Epithelial cell of proximal tubule (primary cell): Measurements from ENCODE around the gene CFTR. TPM values are rescaled to one million over a fixed set of nuclear protein-coding genes. Genes with fewer than 3 reads are reported as not detected.
A peak's percentile ranks its signal among the peaks of the same experiment; 100 is the strongest.

Experiments used
- DNase-seq: peaks from one replicate; pipeline ENCODE4 v3.0.0-alpha.2; 2011; ENCODE audit warnings: low read depth
- H3K4me3 ChIP-seq: 2 replicates; pipeline ENCODE4 v1.5.1; 2011; ENCODE audit warnings: low read depth, mild to moderate bottlenecking, low read length
- total RNA-seq: library from RNA; depleted of rRNA; stranded (reverse); fragments of >200 nt; gene quantifications from 2 replicates; pipeline ENCODE4 v1.2.3, GENCODE V29; 2015
- TF ChIP-seq, protein P1 (sequence below): conservative IDR thresholded peaks from 2 replicates; pipeline ENCODE4 v1.5.1; 2012; ENCODE audit warnings: low read depth, mild to moderate bottlenecking, low read length

The CFTR gene
- total RNA-seq, 1 donor from 2014 or later: 0.98 TPM

- no peak overlapping the region for H3K4me3 ChIP-seq
- TF ChIP-seq, protein P1, sequence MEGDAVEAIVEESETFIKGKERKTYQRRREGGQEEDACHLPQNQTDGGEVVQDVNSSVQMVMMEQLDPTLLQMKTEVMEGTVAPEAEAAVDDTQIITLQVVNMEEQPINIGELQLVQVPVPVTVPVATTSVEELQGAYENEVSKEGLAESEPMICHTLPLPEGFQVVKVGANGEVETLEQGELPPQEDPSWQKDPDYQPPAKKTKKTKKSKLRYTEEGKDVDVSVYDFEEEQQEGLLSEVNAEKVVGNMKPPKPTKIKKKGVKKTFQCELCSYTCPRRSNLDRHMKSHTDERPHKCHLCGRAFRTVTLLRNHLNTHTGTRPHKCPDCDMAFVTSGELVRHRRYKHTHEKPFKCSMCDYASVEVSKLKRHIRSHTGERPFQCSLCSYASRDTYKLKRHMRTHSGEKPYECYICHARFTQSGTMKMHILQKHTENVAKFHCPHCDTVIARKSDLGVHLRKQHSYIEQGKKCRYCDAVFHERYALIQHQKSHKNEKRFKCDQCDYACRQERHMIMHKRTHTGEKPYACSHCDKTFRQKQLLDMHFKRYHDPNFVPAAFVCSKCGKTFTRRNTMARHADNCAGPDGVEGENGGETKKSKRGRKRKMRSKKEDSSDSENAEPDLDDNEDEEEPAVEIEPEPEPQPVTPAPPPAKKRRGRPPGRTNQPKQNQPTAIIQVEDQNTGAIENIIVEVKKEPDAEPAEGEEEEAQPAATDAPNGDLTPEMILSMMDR: no peak
- no peak for DNase-seq
Observed at GRCh38 chr7:117572856-117573620, 93.2 kb downstream of the CFTR start.

GRCh38 chr7:117581424-117581823, 101.6 kb downstream of the CFTR start:
- no peak for DNase-seq
- TF ChIP-seq, protein P1: no peak

GRCh38 chr7:117582219-117582704, 102.4 kb downstream of the CFTR start:
- no peak for DNase-seq
- TF ChIP-seq, protein P1: no peak
- H3K4me3 ChIP-seq: no peak overlapping the region

More at GRCh38 chr7:117581424-117581823, 101.6 kb downstream of the CFTR start:
- H3K4me3 ChIP-seq: no peak overlapping the region

DNA sequence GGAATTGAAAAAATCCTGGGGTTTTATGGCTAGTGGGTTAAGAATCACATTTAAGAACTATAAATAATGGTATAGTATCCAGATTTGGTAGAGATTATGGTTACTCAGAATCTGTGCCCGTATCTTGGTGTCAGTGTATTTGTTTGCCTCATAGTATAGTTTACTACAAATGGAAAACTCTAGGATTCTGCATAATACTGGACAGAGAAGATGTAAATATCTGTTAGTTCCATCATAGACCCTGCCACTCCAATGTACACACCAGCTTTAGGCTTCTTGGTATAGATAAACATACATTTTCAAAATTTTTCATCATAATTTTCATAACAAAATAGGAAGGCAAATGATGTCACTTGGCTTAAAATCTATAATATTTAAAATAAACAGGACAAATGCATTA, 108.1 kb downstream of the CFTR start:
- no peak for DNase-seq
- no peak overlapping the region for H3K4me3 ChIP-seq
- TF ChIP-seq, protein P1: no peak

DNA sequence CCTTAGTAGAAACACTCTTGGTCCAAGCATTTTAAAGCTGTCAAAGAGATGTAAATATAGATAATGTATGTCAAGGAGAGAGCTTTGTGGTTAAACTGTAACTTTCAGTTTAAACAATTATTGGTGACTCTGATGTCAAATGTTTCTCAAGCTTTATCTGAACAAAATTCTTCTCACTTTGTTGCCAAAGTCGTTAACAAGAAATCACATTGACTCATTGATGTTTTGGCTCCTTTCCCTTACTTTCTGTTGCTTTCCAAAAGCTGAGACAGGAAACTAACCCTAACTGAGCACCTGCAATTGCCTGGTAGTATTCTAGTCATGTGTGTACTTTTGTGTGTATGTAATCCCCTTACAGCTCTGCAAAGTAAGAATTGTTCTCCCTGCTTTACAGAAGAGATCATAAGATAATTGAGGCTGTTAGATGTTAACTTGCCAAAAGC, 108.5 kb downstream of the CFTR start:
- TF ChIP-seq, protein P1: no peak
- H3K4me3 ChIP-seq: no peak overlapping the region
- peak; percentile 19 for DNase-seq

DNA sequence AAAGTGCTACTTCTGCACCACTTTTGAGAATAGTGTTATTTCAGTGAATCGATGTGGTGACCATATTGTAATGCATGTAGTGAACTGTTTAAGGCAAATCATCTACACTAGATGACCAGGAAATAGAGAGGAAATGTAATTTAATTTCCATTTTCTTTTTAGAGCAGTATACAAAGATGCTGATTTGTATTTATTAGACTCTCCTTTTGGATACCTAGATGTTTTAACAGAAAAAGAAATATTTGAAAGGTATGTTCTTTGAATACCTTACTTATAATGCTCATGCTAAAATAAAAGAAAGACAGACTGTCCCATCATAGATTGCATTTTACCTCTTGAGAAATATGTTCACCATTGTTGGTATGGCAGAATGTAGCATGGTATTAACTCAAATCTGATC, 110.4 kb downstream of the CFTR start:
- TF ChIP-seq, protein P1: no peak
- no peak for DNase-seq
- no peak overlapping the region for H3K4me3 ChIP-seq

DNA sequence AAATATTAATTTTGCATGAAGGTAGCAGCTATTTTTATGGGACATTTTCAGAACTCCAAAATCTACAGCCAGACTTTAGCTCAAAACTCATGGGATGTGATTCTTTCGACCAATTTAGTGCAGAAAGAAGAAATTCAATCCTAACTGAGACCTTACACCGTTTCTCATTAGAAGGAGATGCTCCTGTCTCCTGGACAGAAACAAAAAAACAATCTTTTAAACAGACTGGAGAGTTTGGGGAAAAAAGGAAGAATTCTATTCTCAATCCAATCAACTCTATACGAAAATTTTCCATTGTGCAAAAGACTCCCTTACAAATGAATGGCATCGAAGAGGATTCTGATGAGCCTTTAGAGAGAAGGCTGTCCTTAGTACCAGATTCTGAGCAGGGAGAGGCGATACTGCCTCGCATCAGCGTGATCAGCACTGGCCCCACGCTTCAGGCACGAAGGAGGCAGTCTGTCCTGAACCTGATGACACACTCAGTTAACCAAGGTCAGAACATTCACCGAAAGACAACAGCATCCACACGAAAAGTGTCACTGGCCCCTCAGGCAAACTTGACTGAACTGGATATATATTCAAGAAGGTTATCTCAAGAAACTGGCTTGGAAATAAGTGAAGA, 112.3 kb downstream of the CFTR start:
- no peak overlapping the region for H3K4me3 ChIP-seq
- TF ChIP-seq, protein P1: no peak
- no peak for DNase-seq
